Stimulated activated CD4-positive, alpha-beta T cell treated with anti-CD3 and anti-CD28 coated beads, Interleukin-15, amount 100 ng/mL, for 48 hours (primary cell): Measurements from ENCODE around the gene CYTH4.
"Not testable (repeated sequence)": the region's sequence is repeated elsewhere in the genome, so short reads cannot be mapped to it uniquely, and the experiment has no call there.

Experiments used
- DNase-seq, 2 donors: peaks; one replicate each; pipeline ENCODE4 v3.0.0-alpha.2; 2020; ENCODE audit warnings: low read depth in 2 of 2

Gene CYTH4

DNA sequence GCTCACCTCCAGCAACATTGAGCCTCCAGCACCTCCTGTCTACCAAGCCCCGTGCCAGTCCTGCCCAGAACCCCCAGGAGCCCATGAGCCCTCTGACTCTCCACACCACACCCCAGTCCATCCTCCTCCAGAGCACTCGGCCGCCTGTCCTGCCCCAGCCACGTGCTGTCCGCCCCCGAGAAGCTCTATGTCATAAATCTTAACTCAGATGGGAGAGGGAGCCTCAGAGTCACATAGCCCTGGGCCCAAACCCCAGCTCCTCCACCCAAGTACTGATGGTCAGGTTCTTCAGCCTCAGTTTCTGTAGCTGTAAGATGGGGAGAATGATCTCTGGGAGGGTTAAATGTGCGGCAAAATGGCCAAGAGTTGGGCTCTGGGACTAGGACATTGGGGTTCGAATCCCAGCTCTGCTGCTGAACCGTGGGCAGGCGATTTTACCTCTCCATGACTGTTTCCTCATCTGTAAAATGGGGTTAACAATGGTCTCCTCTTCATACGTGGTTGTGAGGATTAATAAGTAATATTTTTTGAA lies 27.8 kb downstream of the CYTH4 start:
- no peak for DNase-seq

- DNase-seq, result no peak
These were observed 28.7 kb downstream of the CYTH4 start for GRCh38 chr22:37310815-37311595.

- DNase-seq, result no peak
These were observed 29.5 kb downstream of the CYTH4 start for GRCh38 chr22:37311761-37312312.

GRCh38 chr22:37312549-37313183 lies 30.4 kb downstream of the CYTH4 start:
- DNase-seq, result no peak

DNA sequence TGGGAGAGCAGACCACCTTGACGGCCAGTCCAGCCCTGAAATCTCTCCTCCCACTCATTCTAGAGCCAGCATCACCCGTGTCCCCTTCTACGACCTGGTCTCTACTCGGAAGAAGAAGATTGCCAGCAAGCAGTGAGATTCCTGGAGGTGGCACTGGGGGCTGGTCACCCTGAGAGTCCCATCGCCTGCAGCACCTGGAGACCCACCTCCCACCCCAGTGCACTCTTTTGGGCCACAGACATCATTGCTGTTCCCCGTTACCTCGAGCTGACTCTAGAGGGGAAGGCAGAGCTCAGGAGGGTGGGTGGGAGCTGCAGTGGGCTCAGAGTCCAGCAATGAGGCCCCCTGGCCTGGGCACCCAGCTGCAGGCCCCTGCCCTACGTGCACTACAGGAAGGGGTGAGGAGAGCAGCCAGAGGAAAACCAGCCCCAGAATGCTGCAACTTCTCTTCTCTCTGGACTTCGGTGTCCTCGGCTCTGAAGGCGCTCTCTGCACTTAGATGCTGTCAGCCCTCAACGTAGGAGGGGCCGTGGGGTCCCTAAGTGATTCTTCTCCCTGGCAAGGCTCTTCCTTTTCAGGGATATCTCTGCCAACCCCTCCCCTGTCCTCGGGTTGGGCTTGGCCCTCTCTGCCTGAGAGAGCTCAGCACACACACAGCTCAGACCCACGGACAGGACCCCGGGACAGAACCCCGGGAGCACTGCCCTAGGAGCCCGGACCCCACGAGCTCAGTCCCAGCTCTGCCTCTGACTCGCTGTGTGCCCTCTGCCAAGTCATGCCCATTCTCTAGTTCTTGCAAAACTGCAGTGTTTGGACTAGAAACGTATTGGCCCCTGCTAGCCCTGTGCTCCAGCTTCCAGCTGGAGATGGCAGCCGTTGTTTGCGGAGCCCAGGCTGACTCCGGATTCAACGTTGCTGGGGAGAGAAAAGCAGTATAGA lies 31.3 kb downstream of the CYTH4 start:
- no peak for DNase-seq

GRCh38 chr22:37314315-37315074 lies 32.2 kb downstream of the CYTH4 start:
- DNase-seq, result peak in 1 of 2 donors; percentile 23

GRCh38 chr22:37316405-37316804 lies 34.1 kb downstream of the CYTH4 start:
- DNase-seq, result no peak

GRCh38 chr22:37316875-37317371 lies 34.6 kb downstream of the CYTH4 start:
- DNase-seq, result peak; percentile 50 to 63

- DNase-seq, result no peak
These were observed 35.4 kb downstream of the CYTH4 start for GRCh38 chr22:37317698-37318210.

GRCh38 chr22:37318364-37319109 lies 36.2 kb downstream of the CYTH4 start:
- no peak for DNase-seq

GRCh38 chr22:37319469-37319868 lies 37.2 kb downstream of the CYTH4 start:
- DNase-seq, result no peak

DNA sequence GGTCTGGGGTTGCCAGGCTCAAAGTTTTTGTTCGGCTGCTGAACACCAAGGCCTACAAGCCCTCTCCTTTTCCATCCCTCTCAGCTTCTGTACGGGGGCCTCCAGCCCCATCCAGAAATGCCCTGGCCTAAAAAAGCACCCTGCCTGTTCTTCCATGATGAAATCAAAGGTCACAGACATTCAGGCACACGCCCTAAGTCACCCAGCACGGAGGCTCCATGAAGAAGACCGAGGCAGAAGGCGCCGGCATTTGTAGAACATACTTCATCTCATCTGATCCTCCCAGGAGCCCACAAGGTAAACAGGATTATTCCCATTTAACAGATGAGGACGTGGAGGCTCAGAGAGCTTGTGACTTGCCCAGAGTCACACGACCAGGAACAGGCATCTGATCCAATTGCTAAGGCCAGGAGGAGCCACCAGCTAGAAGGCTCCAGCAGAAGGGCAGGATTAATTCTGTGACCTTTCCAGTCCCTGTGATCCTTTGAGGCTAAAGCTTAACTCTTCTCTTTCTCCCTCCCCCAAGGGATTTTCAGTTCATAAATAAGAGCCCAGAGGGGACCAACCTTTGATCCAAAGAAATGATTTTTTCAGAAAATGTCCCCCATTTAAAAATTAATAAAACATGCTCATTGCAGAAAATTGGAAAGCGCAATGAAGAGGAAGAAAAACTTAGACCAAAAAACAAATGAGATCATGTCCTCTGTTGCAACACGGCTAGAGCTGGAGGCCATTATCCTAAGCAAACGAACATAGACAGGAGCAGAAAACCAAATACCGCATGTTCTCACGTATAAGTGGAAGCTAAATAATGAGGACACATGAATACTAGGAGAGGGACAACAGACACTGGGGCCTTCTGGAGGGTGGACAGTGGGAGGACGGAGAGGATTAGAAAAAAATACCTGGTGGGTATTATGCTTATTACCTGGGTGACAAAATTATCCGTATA lies 38.7 kb downstream of the CYTH4 start:
- DNase-seq, result no peak

- DNase-seq, result no peak
These were observed 42.2 kb downstream of the CYTH4 start for GRCh38 chr22:37324340-37325038.

GRCh38 chr22:37325039-37325395 lies 42.7 kb downstream of the CYTH4 start:
- DNase-seq, result no peak

- DNase-seq, result no peak
These were observed 44.4 kb downstream of the CYTH4 start for GRCh38 chr22:37326726-37327125.

GRCh38 chr22:37328017-37328416 lies 45.7 kb downstream of the CYTH4 start:
- no peak for DNase-seq

- DNase-seq, result not testable (repeated sequence)
These were observed 46.4 kb downstream of the CYTH4 start for GRCh38 chr22:37328538-37329237.
